ENCODE results near the gene A4GALT. TPM values are rescaled to one million over a fixed set of nuclear protein-coding genes. Genes with fewer than 3 reads are reported as not detected.

The A4GALT gene
- total and polyA plus RNA-seq, 2 of the 13 experiments (the other 11 are each of a cell fraction or from before 2014, with no cell fraction given), result 0.09 to 1.1 TPM

GRCh38 chr22:42754658-42755057 lies 34.0 kb upstream of the A4GALT start (continued):
- TF ChIP-seq XRCC5 (optimal IDR thresholded peaks at IDR 0.05; ENCODE audit: low read length) (peak; percentile 75), KAT8 (CRISPR knock-in tag; IDR thresholded peaks at IDR 0.05) (0 out of 2 replicates have a peak, but pooled peaks have one; percentile 39), MAX (IDR thresholded peaks at IDR 0.05) (peak; percentile 72), CREM (IDR thresholded peaks at IDR 0.05) (peak; percentile 56; the same call in 1 of the 2 replicates), CREM (CRISPR knock-in tag; IDR thresholded peaks at IDR 0.05) (no peak), TSC22D2 (CRISPR knock-in tag; IDR thresholded peaks at IDR 0.05; ENCODE audit: borderline replicate concordance) (0 out of 2 replicates have a peak, but pooled peaks have one; percentile 31), ATF5 (CRISPR knock-in tag; IDR thresholded peaks at IDR 0.05; ENCODE audit: low read depth) (no peak), ZNF549 (CRISPR knock-in tag; IDR thresholded peaks at IDR 0.05) (no peak), CSRNP2 (CRISPR knock-in tag; conservative IDR thresholded peaks at IDR 0.05; ENCODE audit: low read depth) (no peak), ZMAT3 (CRISPR knock-in tag; conservative IDR thresholded peaks at IDR 0.05) (0 out of 2 replicates have a peak, but pooled peaks have one; percentile 41), HNRNPLL (IDR thresholded peaks at IDR 0.05; ENCODE audit: low read depth, low read length, poor library complexity, severe bottlenecking) (no peak), ZNF33B (CRISPR knock-in tag; IDR thresholded peaks at IDR 0.05) (no peak), CEBPG (CRISPR knock-in tag; IDR thresholded peaks at IDR 0.05) (peak; percentile 20; the same call in 1 of the 2 replicates), ZNF747 (CRISPR knock-in tag; IDR thresholded peaks at IDR 0.05; ENCODE audit: borderline replicate concordance) (no peak), EP300 (IDR thresholded peaks at IDR 0.05; ENCODE audit: low read depth in 2 of 2, low read length in 2 of 2) (peak in 1 of 2 experiments; percentile 64; a peak in 2 of 4 replicates), EP300 (CRISPR knock-in tag; IDR thresholded peaks at IDR 0.05; ENCODE audit: borderline replicate concordance) (peak; percentile 56; the same call in 1 of the 2 replicates), REPIN1 (CRISPR knock-in tag; IDR thresholded peaks at IDR 0.05; ENCODE audit: borderline replicate concordance, low read depth) (no peak), ZNF800 (CRISPR knock-in tag; IDR thresholded peaks at IDR 0.05) (no peak), CCAR2 (optimal IDR thresholded peaks at IDR 0.05; ENCODE audit: low read depth, low read length) (peak; percentile 48), ZNF569 (CRISPR knock-in tag; IDR thresholded peaks at IDR 0.05; ENCODE audit: borderline replicate concordance) (no peak), ATF7 (IDR thresholded peaks at IDR 0.05) (no peak), ATF7 (CRISPR knock-in tag; IDR thresholded peaks at IDR 0.05) (no peak), ZBTB7B (CRISPR knock-in tag; IDR thresholded peaks at IDR 0.05) (peak; percentile 80; the same call in 1 of the 2 replicates), FOXP1 (IDR thresholded peaks at IDR 0.05) (no peak), FOXP1 (CRISPR knock-in tag; IDR thresholded peaks at IDR 0.05) (peak; percentile 83), RCOR2 (CRISPR knock-in tag; IDR thresholded peaks at IDR 0.05) (peak; percentile 35; the same call in 1 of the 2 replicates), NFE2 (CRISPR knock-in tag; IDR thresholded peaks at IDR 0.05) (peak; percentile 82; the same call in 1 of the 2 replicates), TFAP4 (IDR thresholded peaks at IDR 0.05; ENCODE audit: borderline replicate concordance, low read depth) (peak; percentile 19; the same call in 1 of the 2 replicates), CBX5 (CRISPR knock-in tag; IDR thresholded peaks at IDR 0.05; ENCODE audit: borderline replicate concordance) (no peak)

Data from HepG2 (cell line).